GM23338 (cell line): ENCODE results near the gene KLHL36. TPM values are rescaled to one million over a fixed set of nuclear protein-coding genes. Genes with fewer than 3 reads are reported as not detected.

ENCODE experiments used
- ATAC-seq: fragments of 200-7000 bp; cut with Tn5 transposase; 3 replicates; pipeline ENCODE4 v1.9.1; 2020
- DNase-seq: peaks from one replicate; pipeline ENCODE4 v3.0.0-alpha.2; 2015; ENCODE audit warnings: low spot score
- H2AFZ ChIP-seq: fragments of 200-600 bp; sonication (generic); 2 replicates; pipeline ENCODE4 v1.8.0; 2016; ENCODE audit warnings: antibody characterized with exemption, mild to moderate bottlenecking, moderate library complexity
- H3F3A ChIP-seq: fragments of 200-600 bp; sonication (generic); replicated peaks from 2 replicates; pipeline ENCODE4 v1.8.0; 2017; ENCODE audit warnings: antibody characterized with exemption, mixed run types, low read depth
- H3K27ac ChIP-seq: fragments of 200-600 bp; sonication (generic); 2 replicates; pipeline ENCODE4 v1.6.1; 2016; ENCODE audit warnings: low read depth
- H3K27me3 ChIP-seq: fragments of 200-600 bp; sonication (generic); 2 replicates; pipeline ENCODE4 v1.8.0; 2016; ENCODE audit warnings: mild to moderate bottlenecking, mixed run types, moderate library complexity; ENCODE audit not compliant: insufficient read depth
- H3K36me3 ChIP-seq: fragments of 200-600 bp; sonication (generic); 2 replicates; pipeline ENCODE4 v1.8.0; 2016; ENCODE audit warnings: mild to moderate bottlenecking; ENCODE audit not compliant: insufficient read depth
- H3K4me1 ChIP-seq: fragments of 200-600 bp; sonication (generic); 2 replicates; pipeline ENCODE4 v1.8.0; 2016; ENCODE audit warnings: mild to moderate bottlenecking, moderate library complexity; ENCODE audit not compliant: insufficient read depth
- H3K4me2 ChIP-seq: fragments of 200-600 bp; sonication (generic); 2 replicates; pipeline ENCODE4 v1.7.1; 2017; ENCODE audit warnings: mixed run types
- H3K4me3 ChIP-seq: fragments of 200-600 bp; sonication (generic); 2 replicates; pipeline ENCODE4 v1.6.1; 2016; ENCODE audit warnings: mixed run types
- H3K79me2 ChIP-seq: fragments of 200-600 bp; sonication (generic); replicated peaks from 2 replicates; pipeline ENCODE4 v1.8.0; 2017; ENCODE audit warnings: mild to moderate bottlenecking; ENCODE audit not compliant: insufficient read depth
- H3K9me2 ChIP-seq: fragments of 200-600 bp; sonication (generic); 2 replicates; pipeline ENCODE4 v1.8.0; 2017; ENCODE audit not compliant: insufficient read depth
- H4K20me1 ChIP-seq: fragments of 200-600 bp; sonication (generic); replicated peaks from 2 replicates; pipeline ENCODE4 v1.8.0; 2017; ENCODE audit warnings: mild to moderate bottlenecking; ENCODE audit not compliant: insufficient read depth
- H3K27ac Mint-ChIP-seq: 2 replicates; pipeline ENCODE4 v1.8.0; 2020; ENCODE audit warnings: inconsistent platforms, mild to moderate bottlenecking, moderate library complexity, mixed read lengths
- H3K27me3 Mint-ChIP-seq: 3 replicates; pipeline ENCODE4 v1.8.0; 2022; ENCODE audit warnings: low read depth, mild to moderate bottlenecking, moderate library complexity, mixed read lengths, inconsistent platforms; ENCODE audit not compliant: insufficient read depth, poor library complexity
- H3K36me3 Mint-ChIP-seq: 3 replicates; pipeline ENCODE4 v1.8.0; 2021; ENCODE audit warnings: low read depth, mild to moderate bottlenecking, inconsistent platforms, moderate library complexity, mixed read lengths
- H3K4me1 Mint-ChIP-seq: 3 replicates; pipeline ENCODE4 v1.8.0; 2020; ENCODE audit warnings: mild to moderate bottlenecking, inconsistent platforms, mixed read lengths
- H3K4me3 Mint-ChIP-seq: 3 replicates; pipeline ENCODE4 v1.8.0; 2021; ENCODE audit warnings: moderate library complexity, mild to moderate bottlenecking, inconsistent platforms, mixed read lengths
- H3K9me3 Mint-ChIP-seq: 3 replicates; pipeline ENCODE4 v1.8.0; 2020; ENCODE audit warnings: moderate library complexity, mild to moderate bottlenecking, inconsistent platforms, mixed read lengths
- CREB1 ChIP-seq: fragments of 250-450 bp; sonication (Bioruptor Pico); IDR thresholded peaks from 2 replicates; pipeline ENCODE4 v1.5.0; 2020; ENCODE audit warnings: low read depth, mild to moderate bottlenecking, moderate library complexity
- EZH2 ChIP-seq: fragments of 200-600 bp; sonication (generic); IDR thresholded peaks from one replicate; pipeline ENCODE4 v1.8.0; 2017; ENCODE audit warnings: antibody characterized with exemption, mild to moderate bottlenecking, low read depth; ENCODE audit not compliant: unreplicated experiment
- EZH2phosphoT487 ChIP-seq: fragments of 200-600 bp; sonication (generic); IDR thresholded peaks from one replicate; pipeline ENCODE4 v1.8.1; 2018; ENCODE audit warnings: antibody characterized with exemption; ENCODE audit not compliant: unreplicated experiment
- JUNB ChIP-seq: IDR thresholded peaks from one replicate; pipeline ENCODE4 v1.6.1; 2016; ENCODE audit warnings: antibody characterized with exemption; ENCODE audit not compliant: unreplicated experiment
- NANOG ChIP-seq: IDR thresholded peaks from 2 replicates; pipeline ENCODE4 v1.6.1; 2016; ENCODE audit warnings: antibody characterized with exemption, borderline replicate concordance
- POLR2AphosphoS5 ChIP-seq: IDR thresholded peaks from 2 replicates; pipeline ENCODE4 v1.6.1; 2016; ENCODE audit warnings: antibody characterized with exemption, low read depth
- STAT1 ChIP-seq: IDR thresholded peaks from one replicate; pipeline ENCODE4 v1.6.1; 2016; ENCODE audit warnings: antibody characterized with exemption; ENCODE audit not compliant: unreplicated experiment
- ZNF114 ChIP-seq: fragments of 250-450 bp; sonication (Bioruptor Pico); IDR thresholded peaks from 2 replicates; pipeline ENCODE4 v1.5.0; 2020; ENCODE audit warnings: mild to moderate bottlenecking, moderate library complexity
- ZNF331 ChIP-seq: fragments of 250-450 bp; sonication (Bioruptor Pico); IDR thresholded peaks from 2 replicates; pipeline ENCODE4 v1.5.0; 2020; ENCODE audit warnings: low read depth, mild to moderate bottlenecking, moderate library complexity
- polyA plus RNA-seq: library from polyadenylated mRNA; unstranded; fragments of >200 nt; fragmentation: Nextera tagmentation; extraction: Ambion mirVana; gene quantifications from 2 replicates; pipeline ENCODE4 v1.2.1, GENCODE V29; 2016
- total RNA-seq: library from RNA; depleted of rRNA; stranded (reverse); fragments of >200 nt; shearing (Covaris generic); gene quantifications from 2 replicates; pipeline ENCODE4 v1.2.3, GENCODE V29; 2014
- TF ChIP-seq, protein P1 (sequence below): IDR thresholded peaks from 2 replicates; pipeline ENCODE4 v1.6.1; 2016; ENCODE audit warnings: antibody characterized with exemption
- TF ChIP-seq, protein P2 (sequence below): fragments of 250-450 bp; sonication (Bioruptor Pico); IDR thresholded peaks from 2 replicates; pipeline ENCODE4 v1.5.0; 2020; ENCODE audit warnings: mild to moderate bottlenecking, moderate library complexity
- TF ChIP-seq, protein P3 (sequence below): IDR thresholded peaks from one replicate; pipeline ENCODE4 v1.6.1; 2018; ENCODE audit warnings: antibody characterized with exemption; ENCODE audit not compliant: unreplicated experiment

Gene KLHL36
- total and polyA plus RNA-seq, 2 experiments from 2014 or later: 13.4 to 70.4 TPM

DNA sequence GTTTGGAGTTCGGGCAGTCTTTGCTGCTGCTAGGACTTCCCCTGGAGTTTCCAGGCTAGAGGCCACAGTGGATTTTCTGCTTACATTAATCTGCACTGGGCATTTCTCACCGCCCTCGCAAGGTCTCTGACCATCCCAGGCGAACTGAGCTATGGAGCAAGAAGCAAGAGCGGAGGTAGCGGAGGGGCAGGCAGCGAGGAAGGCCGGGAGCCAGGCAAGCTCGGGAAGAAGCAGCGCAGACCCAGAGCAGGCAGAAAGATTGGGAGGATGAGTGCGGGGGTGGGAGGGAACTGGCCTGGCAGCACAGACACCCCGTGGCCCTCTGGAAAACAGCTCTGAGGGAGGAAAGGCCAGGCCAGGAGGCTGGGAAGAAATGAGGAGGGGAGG lies 34.2 kb upstream of the KLHL36 start (continued):
- TF ChIP-seq POLR2AphosphoS5: no peak
- TF ChIP-seq, protein P1, sequence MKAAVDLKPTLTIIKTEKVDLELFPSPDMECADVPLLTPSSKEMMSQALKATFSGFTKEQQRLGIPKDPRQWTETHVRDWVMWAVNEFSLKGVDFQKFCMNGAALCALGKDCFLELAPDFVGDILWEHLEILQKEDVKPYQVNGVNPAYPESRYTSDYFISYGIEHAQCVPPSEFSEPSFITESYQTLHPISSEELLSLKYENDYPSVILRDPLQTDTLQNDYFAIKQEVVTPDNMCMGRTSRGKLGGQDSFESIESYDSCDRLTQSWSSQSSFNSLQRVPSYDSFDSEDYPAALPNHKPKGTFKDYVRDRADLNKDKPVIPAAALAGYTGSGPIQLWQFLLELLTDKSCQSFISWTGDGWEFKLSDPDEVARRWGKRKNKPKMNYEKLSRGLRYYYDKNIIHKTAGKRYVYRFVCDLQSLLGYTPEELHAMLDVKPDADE: no peak

DNA sequence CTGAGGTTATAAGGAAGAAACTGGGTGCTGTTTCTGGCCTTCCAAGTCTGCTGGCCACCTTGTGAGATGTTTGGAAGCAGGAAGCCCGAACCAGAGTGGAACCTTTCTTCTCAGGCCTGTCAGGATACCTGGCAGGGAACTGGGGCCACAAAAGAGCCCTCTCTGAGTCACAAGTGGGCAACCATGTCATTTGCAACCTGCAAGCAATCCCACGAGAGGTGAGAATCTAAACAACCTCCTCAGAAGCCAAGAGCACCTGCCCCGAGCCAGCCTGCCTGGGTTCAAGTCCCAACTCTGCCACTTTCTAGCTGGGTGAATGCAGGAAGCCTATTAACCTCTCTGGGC lies 33.7 kb upstream of the KLHL36 start:
- no peak for ATAC-seq
- Histone ChIP-seq H3K27ac (0 out of 2 replicates have a peak overlapping the region, but pooled peaks have one; percentile 63), H2AFZ (no peak overlapping the region), H3K36me3 (no peaks in the 10 kb centered on the region; the same call in 1 of the 2 replicates), H3K27me3 (peaks cover 13% of the 10 kb centered on the region), H3K4me3 (no peak overlapping the region), H3F3A (0 out of 2 replicates have a peak, but pooled peaks cover 5% of the 10 kb centered on the region), H4K20me1 (peaks cover 37% of the 10 kb centered on the region), H3K4me1 (peaks cover 15% of the 10 kb centered on the region), H3K9me2 (no peaks in the 10 kb centered on the region), H3K79me2 (peaks cover 77% of the 10 kb centered on the region), H3K4me2 (no peak overlapping the region)
- Mint-ChIP-seq H3K36me3 (peaks cover 26% of the 10 kb centered on the region), H3K27me3 (peaks cover 17% of the 10 kb centered on the region), H3K4me3 (no peak overlapping the region), H3K4me1 (peaks cover 42% of the 10 kb centered on the region), H3K27ac (no peak overlapping the region), H3K9me3 (no peaks in the 10 kb centered on the region; the same call in 2 of the 3 replicates)
- no peak for TF ChIP-seq EZH2phosphoT487
- no peak for TF ChIP-seq ZNF331 (CRISPR knock-in tag)
- TF ChIP-seq EZH2: no peak
- TF ChIP-seq, protein P2, sequence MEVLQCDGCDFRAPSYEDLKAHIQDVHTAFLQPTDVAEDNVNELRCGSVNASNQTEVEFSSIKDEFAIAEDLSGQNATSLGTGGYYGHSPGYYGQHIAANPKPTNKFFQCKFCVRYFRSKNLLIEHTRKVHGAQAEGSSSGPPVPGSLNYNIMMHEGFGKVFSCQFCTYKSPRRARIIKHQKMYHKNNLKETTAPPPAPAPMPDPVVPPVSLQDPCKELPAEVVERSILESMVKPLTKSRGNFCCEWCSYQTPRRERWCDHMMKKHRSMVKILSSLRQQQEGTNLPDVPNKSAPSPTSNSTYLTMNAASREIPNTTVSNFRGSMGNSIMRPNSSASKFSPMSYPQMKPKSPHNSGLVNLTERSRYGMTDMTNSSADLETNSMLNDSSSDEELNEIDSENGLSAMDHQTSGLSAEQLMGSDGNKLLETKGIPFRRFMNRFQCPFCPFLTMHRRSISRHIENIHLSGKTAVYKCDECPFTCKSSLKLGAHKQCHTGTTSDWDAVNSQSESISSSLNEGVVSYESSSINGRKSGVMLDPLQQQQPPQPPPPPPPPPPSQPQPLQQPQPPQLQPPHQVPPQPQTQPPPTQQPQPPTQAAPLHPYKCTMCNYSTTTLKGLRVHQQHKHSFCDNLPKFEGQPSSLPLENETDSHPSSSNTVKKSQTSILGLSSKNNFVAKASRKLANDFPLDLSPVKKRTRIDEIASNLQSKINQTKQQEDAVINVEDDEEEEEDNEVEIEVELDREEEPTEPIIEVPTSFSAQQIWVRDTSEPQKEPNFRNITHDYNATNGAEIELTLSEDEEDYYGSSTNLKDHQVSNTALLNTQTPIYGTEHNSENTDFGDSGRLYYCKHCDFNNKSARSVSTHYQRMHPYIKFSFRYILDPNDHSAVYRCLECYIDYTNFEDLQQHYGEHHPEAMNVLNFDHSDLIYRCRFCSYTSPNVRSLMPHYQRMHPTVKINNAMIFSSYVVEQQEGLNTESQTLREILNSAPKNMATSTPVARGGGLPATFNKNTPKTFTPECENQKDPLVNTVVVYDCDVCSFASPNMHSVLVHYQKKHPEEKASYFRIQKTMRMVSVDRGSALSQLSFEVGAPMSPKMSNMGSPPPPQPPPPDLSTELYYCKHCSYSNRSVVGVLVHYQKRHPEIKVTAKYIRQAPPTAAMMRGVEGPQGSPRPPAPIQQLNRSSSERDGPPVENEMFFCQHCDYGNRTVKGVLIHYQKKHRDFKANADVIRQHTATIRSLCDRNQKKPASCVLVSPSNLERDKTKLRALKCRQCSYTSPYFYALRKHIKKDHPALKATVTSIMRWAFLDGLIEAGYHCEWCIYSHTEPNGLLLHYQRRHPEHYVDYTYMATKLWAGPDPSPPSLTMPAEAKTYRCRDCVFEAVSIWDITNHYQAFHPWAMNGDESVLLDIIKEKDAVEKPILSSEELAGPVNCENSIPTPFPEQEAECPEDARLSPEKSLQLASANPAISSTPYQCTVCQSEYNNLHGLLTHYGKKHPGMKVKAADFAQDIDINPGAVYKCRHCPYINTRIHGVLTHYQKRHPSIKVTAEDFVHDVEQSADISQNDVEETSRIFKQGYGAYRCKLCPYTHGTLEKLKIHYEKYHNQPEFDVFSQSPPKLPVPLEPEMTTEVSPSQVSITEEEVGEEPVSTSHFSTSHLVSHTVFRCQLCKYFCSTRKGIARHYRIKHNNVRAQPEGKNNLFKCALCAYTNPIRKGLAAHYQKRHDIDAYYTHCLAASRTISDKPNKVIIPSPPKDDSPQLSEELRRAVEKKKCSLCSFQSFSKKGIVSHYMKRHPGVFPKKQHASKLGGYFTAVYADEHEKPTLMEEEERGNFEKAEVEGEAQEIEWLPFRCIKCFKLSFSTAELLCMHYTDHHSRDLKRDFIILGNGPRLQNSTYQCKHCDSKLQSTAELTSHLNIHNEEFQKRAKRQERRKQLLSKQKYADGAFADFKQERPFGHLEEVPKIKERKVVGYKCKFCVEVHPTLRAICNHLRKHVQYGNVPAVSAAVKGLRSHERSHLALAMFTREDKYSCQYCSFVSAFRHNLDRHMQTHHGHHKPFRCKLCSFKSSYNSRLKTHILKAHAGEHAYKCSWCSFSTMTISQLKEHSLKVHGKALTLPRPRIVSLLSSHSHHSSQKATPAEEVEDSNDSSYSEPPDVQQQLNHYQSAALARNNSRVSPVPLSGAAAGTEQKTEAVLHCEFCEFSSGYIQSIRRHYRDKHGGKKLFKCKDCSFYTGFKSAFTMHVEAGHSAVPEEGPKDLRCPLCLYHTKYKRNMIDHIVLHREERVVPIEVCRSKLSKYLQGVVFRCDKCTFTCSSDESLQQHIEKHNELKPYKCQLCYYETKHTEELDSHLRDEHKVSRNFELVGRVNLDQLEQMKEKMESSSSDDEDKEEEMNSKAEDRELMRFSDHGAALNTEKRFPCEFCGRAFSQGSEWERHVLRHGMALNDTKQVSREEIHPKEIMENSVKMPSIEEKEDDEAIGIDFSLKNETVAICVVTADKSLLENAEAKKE (CRISPR knock-in tag): no peak
- TF ChIP-seq, protein P3, sequence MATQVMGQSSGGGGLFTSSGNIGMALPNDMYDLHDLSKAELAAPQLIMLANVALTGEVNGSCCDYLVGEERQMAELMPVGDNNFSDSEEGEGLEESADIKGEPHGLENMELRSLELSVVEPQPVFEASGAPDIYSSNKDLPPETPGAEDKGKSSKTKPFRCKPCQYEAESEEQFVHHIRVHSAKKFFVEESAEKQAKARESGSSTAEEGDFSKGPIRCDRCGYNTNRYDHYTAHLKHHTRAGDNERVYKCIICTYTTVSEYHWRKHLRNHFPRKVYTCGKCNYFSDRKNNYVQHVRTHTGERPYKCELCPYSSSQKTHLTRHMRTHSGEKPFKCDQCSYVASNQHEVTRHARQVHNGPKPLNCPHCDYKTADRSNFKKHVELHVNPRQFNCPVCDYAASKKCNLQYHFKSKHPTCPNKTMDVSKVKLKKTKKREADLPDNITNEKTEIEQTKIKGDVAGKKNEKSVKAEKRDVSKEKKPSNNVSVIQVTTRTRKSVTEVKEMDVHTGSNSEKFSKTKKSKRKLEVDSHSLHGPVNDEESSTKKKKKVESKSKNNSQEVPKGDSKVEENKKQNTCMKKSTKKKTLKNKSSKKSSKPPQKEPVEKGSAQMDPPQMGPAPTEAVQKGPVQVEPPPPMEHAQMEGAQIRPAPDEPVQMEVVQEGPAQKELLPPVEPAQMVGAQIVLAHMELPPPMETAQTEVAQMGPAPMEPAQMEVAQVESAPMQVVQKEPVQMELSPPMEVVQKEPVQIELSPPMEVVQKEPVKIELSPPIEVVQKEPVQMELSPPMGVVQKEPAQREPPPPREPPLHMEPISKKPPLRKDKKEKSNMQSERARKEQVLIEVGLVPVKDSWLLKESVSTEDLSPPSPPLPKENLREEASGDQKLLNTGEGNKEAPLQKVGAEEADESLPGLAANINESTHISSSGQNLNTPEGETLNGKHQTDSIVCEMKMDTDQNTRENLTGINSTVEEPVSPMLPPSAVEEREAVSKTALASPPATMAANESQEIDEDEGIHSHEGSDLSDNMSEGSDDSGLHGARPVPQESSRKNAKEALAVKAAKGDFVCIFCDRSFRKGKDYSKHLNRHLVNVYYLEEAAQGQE: no peak
- no peak for TF ChIP-seq ZNF114 (CRISPR knock-in tag)
- no peak for TF ChIP-seq JUNB
- no peak for TF ChIP-seq STAT1
- TF ChIP-seq NANOG: no peak
- no peak for TF ChIP-seq CREB1 (CRISPR knock-in tag)
- no peak for DNase-seq
